ENCODE measurements around the gene TCEAL4. TPM values are rescaled to one million over a fixed set of nuclear protein-coding genes. Genes with fewer than 3 reads are reported as not detected.

Gene TCEAL4
- total RNA-seq, 6 donors from 2014 or later: 68.5 to 141 (median 90.8) TPM

- DNase-seq: peak; percentile 66 to 79
- Histone ChIP-seq H3K9me3 (no peaks in the 10 kb centered on the region), H3K27me3 (no peaks in the 10 kb centered on the region), H3K4me1 (peaks cover 0 to 14% (median 0%) of the 10 kb centered on the region in 4 donors), H3K27ac (peak within 1 kb of the TSS; percentile 80 to 91 (median 84)), H3K36me3 (no peaks in the 10 kb centered on the region), H3K4me3 (peak within 1 kb of the TSS; percentile 46 to 77 (median 58))
- 5 to 17% methylated on average over 10 to 32 of the region's 32 CpGs for WGBS, 2 donors
- peak; percentile 29 to 82 for ATAC-seq (ENCODE audit: low FRiP score in 2 of 2)
- TF ChIP-seq EP300 (IDR thresholded peaks at IDR 0.05): no peak
- TF ChIP-seq POLR2A (IDR thresholded peaks at IDR 0.05): peak in 2 of 4 donors; percentile 32 to 45
These were observed 43.3 kb downstream of the TCEAL4 start, which contains the start of gene TCEAL1 for GRCh38 chrX:103628386-103629317. TCEAL1 (plus strand) TSS chrX:103628975; CDS start chrX:103629917, 942 bp downstream.

GRCh38 chrX:103629318-103630170 lies 44.2 kb downstream of the TCEAL4 start:
- H3K27ac ChIP-seq: peak overlapping the region; percentile 80 to 91 (median 84)
- peak overlapping the region; percentile 46 to 77 (median 58) for H3K4me3 ChIP-seq
- peak in 1 of 2 donors; percentile 63 for TF ChIP-seq POLR2AphosphoS5 (IDR thresholded peaks at IDR 0.05)
- TF ChIP-seq, protein P1, sequence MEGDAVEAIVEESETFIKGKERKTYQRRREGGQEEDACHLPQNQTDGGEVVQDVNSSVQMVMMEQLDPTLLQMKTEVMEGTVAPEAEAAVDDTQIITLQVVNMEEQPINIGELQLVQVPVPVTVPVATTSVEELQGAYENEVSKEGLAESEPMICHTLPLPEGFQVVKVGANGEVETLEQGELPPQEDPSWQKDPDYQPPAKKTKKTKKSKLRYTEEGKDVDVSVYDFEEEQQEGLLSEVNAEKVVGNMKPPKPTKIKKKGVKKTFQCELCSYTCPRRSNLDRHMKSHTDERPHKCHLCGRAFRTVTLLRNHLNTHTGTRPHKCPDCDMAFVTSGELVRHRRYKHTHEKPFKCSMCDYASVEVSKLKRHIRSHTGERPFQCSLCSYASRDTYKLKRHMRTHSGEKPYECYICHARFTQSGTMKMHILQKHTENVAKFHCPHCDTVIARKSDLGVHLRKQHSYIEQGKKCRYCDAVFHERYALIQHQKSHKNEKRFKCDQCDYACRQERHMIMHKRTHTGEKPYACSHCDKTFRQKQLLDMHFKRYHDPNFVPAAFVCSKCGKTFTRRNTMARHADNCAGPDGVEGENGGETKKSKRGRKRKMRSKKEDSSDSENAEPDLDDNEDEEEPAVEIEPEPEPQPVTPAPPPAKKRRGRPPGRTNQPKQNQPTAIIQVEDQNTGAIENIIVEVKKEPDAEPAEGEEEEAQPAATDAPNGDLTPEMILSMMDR (IDR thresholded peaks at IDR 0.05): peak in 1 of 6 experiments; percentile 38
- no peak for TF ChIP-seq EP300 (IDR thresholded peaks at IDR 0.05)
- peak in 2 of 4 donors; percentile 51 to 52 for TF ChIP-seq POLR2A (IDR thresholded peaks at IDR 0.05)
- no peaks in the 10 kb centered on the region for H3K9me3 ChIP-seq
- peak; percentile 62 to 85 for DNase-seq
- H3K36me3 ChIP-seq: no peaks in the 10 kb centered on the region
- peaks cover 0 to 14% (median 0%) of the 10 kb centered on the region in 4 donors for H3K4me1 ChIP-seq
- peak; percentile 87 to 95 for ATAC-seq (ENCODE audit: low FRiP score in 2 of 2)
- no peaks in the 10 kb centered on the region for H3K27me3 ChIP-seq
- 2 to 21% methylated on average over 10 to 49 of the region's 49 CpGs for WGBS, 2 donors

- H3K27me3 ChIP-seq: no peaks in the 10 kb centered on the region
- DNase-seq: no peak
- peak overlapping the region in 3 of 4 donors; percentile 46 to 77 (median 69) for H3K4me3 ChIP-seq
- H3K27ac ChIP-seq: peak overlapping the region; percentile 80 to 91 (median 84)
- WGBS, 2 donors: 13 to 48% methylated on average over 6 of the region's 6 CpGs
- H3K4me1 ChIP-seq: peaks cover 0 to 11% (median 0%) of the 10 kb centered on the region in 4 donors
- ATAC-seq (ENCODE audit: low FRiP score in 2 of 2): no peak
- TF ChIP-seq POLR2A (IDR thresholded peaks at IDR 0.05) (no peak), EP300 (IDR thresholded peaks at IDR 0.05) (no peak), POLR2AphosphoS5 (IDR thresholded peaks at IDR 0.05) (no peak)
- TF ChIP-seq, protein P1 (IDR thresholded peaks at IDR 0.05): peak in 1 of 6 experiments; percentile 19
- H3K9me3 ChIP-seq: no peaks in the 10 kb centered on the region
- H3K36me3 ChIP-seq: no peaks in the 10 kb centered on the region
These were observed 44.8 kb downstream of the TCEAL4 start for GRCh38 chrX:103630171-103630511.

DNA sequence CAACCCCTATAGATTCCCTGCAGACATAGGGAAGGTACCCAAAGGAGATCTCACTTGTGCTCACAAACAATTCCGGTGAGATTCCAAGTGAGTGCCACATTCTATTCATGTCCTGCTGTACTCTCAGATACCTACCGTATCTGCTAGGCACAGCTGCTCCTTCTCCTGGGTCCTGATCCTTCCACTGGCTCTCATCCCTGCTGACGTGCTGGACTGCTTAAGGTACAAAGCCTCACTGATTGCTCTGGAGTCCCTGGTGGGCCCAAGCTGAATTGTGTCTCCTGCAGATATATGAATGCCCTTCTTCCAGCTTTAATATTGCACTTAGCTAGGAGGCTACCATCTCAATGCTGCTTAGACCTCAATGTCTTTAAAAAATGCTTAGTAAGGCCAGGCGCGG lies 45.8 kb downstream of the TCEAL4 start:
- H3K27ac ChIP-seq: no peak overlapping the region
- H3K4me1 ChIP-seq: peaks cover 0 to 3% (median 0%) of the 10 kb centered on the region in 4 donors
- H3K27me3 ChIP-seq: no peaks in the 10 kb centered on the region
- no peaks in the 10 kb centered on the region for H3K9me3 ChIP-seq
- 91% methylated on average over 5 of the region's 5 CpGs; no CpG with 5 or more reads in 1 of the 2 donors for WGBS, 2 donors
- no peak for TF ChIP-seq POLR2A (IDR thresholded peaks at IDR 0.05)
- TF ChIP-seq, protein P1 (IDR thresholded peaks at IDR 0.05): no peak
- no peak for TF ChIP-seq POLR2AphosphoS5 (IDR thresholded peaks at IDR 0.05)
- no peak for TF ChIP-seq EP300 (IDR thresholded peaks at IDR 0.05)
- ATAC-seq (ENCODE audit: low FRiP score in 2 of 2) (no peak), DNase-seq (no peak)
- no peak overlapping the region for H3K4me3 ChIP-seq
- H3K36me3 ChIP-seq: no peaks in the 10 kb centered on the region

Measured in upper lobe of left lung (tissue), 6 donors.